RWPE1 (cell line): Measurements from ENCODE around the gene FGFR2.

Source experiments
- CTCF ChIA-PET: fragments of 350-600 bp; sonication (Branson Sonifier 250); formaldehyde crosslinking; extraction: SDS; loops from one replicate; lab custom pipeline; 2021; lab: Yijun Ruan, JAX
- POLR2A ChIA-PET: fragments of 400-600 bp; formaldehyde crosslinking; extraction: SDS; loops from one replicate; lab custom pipeline; 2020; ENCODE audit warnings: antibody characterized with exemption; ENCODE audit not compliant: low non-redundant PET; lab: Yijun Ruan, JAX
- DNase-seq: peaks from one replicate; pipeline ENCODE4 v3.0.0; 2012; ENCODE audit warnings: low spot score
- H3K27ac ChIP-seq: fragments of 450-650 bp; 2 replicates; pipeline ENCODE4 v1.5.1; 2017
- TF ChIP-seq, protein P1 (sequence below): fragments of 450-650 bp; conservative IDR thresholded peaks from 2 replicates; pipeline ENCODE4 v1.5.1; 2017; ENCODE audit warnings: low read depth, mild to moderate bottlenecking

FGFR2 gene

DNA sequence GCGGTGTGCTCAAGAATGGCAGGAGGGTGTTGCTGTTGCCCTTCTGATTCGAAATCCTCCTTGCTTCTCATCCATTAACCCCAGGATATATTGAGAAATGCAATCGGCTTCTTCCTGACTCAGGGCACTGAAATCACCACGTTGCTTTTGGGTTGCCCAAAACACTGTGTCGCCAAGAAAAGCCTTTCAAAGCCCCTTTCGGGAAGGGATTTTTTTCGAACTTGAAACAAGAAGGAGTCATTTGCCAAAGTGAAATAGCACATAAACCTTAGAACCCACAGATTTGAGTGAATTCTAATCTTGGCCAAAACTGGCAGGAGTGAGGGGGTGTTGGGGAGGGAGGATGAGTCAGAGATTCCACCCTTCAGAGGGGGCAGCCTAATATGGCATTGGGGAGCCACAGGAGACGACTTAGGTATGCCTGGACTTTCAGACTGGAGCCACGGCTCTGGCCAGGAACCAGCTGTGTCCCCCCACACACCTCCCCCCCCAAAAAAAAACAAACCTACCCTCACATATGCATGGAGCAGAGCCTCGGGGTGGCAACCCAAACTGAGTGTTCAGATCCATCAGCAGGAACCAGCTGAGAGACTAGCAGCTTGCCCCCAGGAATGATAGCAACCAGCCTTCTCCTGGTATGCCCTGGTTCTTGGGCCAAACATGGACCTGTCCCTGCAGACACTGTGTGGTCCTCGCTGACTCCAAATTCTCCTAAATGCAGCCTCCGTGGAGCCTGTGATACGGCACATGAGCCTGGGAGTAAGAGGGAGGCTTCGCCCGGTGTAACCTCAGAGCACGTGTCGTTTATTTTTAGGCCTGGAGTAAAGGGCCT, 138.4 kb downstream of the FGFR2 start:
- no peak overlapping the region for H3K27ac ChIP-seq
- ChIA-PET POLR2A (no interaction called here), CTCF (no interaction called here)
- no peak for DNase-seq
- TF ChIP-seq, protein P1, sequence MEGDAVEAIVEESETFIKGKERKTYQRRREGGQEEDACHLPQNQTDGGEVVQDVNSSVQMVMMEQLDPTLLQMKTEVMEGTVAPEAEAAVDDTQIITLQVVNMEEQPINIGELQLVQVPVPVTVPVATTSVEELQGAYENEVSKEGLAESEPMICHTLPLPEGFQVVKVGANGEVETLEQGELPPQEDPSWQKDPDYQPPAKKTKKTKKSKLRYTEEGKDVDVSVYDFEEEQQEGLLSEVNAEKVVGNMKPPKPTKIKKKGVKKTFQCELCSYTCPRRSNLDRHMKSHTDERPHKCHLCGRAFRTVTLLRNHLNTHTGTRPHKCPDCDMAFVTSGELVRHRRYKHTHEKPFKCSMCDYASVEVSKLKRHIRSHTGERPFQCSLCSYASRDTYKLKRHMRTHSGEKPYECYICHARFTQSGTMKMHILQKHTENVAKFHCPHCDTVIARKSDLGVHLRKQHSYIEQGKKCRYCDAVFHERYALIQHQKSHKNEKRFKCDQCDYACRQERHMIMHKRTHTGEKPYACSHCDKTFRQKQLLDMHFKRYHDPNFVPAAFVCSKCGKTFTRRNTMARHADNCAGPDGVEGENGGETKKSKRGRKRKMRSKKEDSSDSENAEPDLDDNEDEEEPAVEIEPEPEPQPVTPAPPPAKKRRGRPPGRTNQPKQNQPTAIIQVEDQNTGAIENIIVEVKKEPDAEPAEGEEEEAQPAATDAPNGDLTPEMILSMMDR = no peak

DNA sequence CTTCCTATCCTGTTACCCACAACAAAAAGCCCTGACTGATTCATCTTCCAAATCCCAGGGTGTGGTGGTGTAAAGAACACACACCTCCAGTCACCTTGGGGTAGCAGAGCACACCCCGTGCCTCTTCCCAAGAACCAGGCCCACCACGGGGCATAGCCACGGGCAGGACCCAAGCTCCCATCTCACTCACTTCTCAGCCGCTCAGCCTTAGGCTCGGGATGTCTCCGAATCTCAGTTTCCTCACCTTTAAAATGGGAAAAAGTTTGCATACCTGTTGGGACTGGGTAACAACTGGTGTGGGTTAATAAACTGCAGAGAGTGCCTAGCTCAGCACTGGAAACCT, 139.0 kb downstream of the FGFR2 start:
- TF ChIP-seq, protein P1 = no peak
- H3K27ac ChIP-seq = no peak overlapping the region
- ChIA-PET POLR2A (no interaction called here), CTCF (no interaction called here)
- no peak for DNase-seq

DNA sequence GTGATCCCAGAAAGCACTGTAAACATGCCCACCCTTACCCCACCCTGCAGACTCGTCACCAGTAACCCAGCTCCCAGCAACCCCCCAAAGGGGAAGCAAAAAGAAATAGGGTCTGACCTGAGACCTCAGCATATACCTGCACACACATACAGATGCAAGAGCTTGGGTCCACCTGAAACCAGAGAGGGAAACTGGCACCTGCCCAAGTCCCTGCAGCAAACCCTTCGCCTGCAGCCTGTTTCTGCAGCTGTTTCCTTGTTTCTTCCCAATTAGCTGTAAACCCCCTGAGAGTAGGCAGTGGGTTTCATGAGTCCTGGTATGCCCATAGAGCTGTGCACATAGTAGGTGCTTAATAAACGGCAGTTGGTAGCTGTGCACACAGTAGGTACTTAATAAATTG, 140.5 kb downstream of the FGFR2 start:
- ChIA-PET CTCF (no interaction called here), POLR2A (no interaction called here)
- DNase-seq = no peak
- no peak overlapping the region for H3K27ac ChIP-seq
- TF ChIP-seq, protein P1 = no peak

DNA sequence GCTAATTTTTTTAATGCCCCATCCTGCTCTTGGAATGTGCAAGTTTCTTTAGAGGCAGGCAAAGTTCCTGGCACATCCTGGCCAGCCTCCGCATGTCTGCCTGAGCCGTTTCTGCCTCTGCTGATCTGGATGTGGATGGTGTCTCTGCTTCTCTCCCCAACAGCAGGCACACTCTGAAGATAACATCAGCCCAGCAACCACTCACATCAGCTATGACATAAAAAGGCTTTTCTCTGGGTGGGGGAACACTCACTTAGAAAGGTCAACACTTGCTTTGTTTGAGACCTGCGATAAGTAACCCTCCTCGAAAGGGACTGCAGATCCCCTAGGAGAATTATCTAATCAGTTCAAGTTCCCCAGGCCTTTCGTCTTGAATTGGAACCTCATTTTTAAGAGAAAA, 142.9 kb downstream of the FGFR2 start:
- no peak overlapping the region for H3K27ac ChIP-seq
- ChIA-PET POLR2A (interaction anchor here (0.8 kb wide), 1 partner anchor 935 kb away, joined by 5 read pairs; no protein-coding TSS in a partner anchor), CTCF (interaction anchor here (0.6 kb wide), 2 partner anchors 199 to 412 kb away, joined by 3 to 4 read pairs; no protein-coding TSS in a partner anchor)
- DNase-seq = no peak
- TF ChIP-seq, protein P1 = no peak

DNA sequence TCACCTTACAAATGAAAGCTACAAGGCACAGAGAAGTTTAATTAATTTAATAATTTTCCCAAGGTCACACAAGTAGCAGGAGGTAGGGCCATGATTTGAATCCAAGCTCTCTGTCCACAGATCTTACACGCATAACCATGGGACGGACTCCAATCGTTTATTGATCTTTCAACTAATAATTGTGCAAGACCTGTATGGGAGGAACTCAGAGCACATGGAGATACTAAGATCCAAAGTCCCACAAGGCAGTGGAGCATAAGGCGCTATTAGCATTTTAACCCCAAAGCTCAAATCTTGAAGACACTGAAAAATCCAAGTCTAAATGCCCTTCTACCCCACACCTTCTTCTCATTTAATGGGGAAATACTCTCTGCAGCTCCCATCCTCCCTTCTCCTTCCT, 143.5 kb downstream of the FGFR2 start:
- TF ChIP-seq, protein P1 = no peak
- no peak overlapping the region for H3K27ac ChIP-seq
- DNase-seq = no peak
- ChIA-PET CTCF (interaction anchor here (0.6 kb wide), 3 partner anchors 173 to 412 kb away, joined by 3 to 4 read pairs (median 4); no protein-coding TSS in a partner anchor), POLR2A (interaction anchor here (0.8 kb wide), 1 partner anchor 935 kb away, joined by 5 read pairs; no protein-coding TSS in a partner anchor)

DNA sequence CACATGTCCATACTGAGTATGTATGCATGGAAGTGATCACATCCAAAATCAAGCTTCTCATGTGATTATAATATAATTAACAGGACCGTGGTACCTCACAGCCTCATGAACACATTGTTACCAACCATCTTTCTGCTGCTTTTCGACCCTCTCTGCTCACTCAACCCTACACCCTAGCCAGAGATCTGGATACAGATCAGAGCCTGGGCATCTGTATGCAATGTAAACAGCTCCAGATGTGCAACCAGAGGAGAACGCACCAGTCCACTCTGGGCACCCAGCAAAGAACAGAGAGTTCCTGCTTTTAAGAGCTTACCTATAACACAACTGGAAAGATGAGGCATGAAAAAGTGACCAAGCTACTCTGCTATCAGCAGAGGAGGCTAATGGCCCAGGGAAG, 145.1 kb downstream of the FGFR2 start:
- no peak for DNase-seq
- CTCF ChIA-PET = no interaction called here

More for the DNA sequence above, 145.1 kb downstream of the FGFR2 start:
- POLR2A ChIA-PET = interaction anchor here (0.6 kb wide), 1 partner anchor 54 kb away, joined by 3 read pairs; no protein-coding TSS in a partner anchor
- no peak overlapping the region for H3K27ac ChIP-seq
- TF ChIP-seq, protein P1 = no peak
